T-helper 22 cell (primary cell): ENCODE results near the gene GIPC3.
A peak's percentile ranks its signal among the peaks of the same experiment; 100 is the strongest.

Experiments used
- DNase-seq: peaks from one replicate; pipeline ENCODE4 v3.0.0-alpha.2; 2020; ENCODE audit warnings: low read depth

The GIPC3 gene

GRCh38 chr19:3585301-3586126 lies at the start of gene GIPC3:
TSS of gene GIPC3 (plus strand) at chr19:3585478. CDS start at chr19:3585598, 120 bp downstream.
- no peak for DNase-seq

DNA sequence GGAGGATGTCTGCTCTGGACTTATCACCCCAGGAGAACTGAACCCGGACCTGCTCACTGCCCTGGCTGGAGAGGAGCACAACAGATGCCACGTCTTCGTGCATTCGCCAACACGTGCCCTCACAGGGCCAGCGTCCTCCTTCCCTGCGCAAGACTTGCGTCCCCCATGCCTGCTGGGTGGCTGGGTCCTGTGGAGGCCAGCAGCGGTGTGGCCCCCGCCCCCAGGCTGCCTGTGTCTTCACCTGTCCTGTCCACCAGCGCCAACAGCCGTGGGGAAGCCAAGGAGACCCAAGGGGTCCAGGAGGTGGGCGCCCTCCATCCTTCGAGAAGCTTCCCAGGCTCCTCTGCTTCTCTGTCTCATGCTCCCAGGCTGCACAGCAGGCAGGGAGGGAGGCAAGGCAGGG lies 49.7 kb upstream of the GIPC3 start:
- DNase-seq, result no peak

GRCh38 chr19:3535981-3536380 lies 49.3 kb upstream of the GIPC3 start:
- DNase-seq, result no peak

GRCh38 chr19:3536429-3537100 lies 48.7 kb upstream of the GIPC3 start:
- no peak for DNase-seq

- no peak for DNase-seq
These were observed 48.2 kb upstream of the GIPC3 start for GRCh38 chr19:3537101-3537437.

DNA sequence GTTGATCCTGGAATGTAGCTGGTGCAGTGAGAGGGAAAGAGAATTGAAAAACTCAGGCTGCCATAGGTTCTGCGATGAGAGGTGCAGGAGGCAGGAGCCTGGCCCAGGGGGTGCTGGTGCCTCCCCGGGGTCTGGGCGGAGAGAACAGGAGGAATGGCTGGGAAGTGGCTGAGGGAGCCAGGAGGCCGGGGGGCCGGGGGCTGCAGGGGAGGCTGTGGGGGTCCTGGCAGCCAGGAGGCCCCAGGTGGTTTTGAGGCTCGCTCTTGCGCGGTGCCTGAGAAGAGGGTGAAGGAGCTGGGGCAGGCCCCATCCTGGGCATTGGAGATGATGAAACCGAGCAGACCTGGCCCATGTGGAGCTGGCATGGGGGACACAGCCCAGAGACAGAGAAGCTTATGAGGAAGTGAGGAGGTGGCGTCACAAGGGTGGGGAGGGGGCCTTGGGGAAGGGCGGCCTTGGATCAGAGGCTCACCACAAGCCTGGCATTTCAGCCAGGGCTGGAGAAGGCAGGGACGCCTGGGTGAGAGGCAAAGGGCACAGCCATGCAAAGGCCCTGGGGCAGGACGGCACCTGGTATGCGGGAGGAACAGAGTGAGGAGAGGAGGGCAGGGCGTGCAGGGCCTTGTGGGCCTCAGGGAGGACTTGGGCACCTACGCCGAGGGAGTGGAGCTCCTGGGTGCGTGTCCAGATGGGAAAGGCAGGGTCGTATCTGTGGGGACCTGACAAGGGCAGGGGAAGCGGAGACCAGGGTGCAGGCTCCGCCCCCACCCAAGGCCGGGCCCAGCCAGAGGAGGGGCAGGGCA lies 47.6 kb upstream of the GIPC3 start:
- no peak for DNase-seq

DNA sequence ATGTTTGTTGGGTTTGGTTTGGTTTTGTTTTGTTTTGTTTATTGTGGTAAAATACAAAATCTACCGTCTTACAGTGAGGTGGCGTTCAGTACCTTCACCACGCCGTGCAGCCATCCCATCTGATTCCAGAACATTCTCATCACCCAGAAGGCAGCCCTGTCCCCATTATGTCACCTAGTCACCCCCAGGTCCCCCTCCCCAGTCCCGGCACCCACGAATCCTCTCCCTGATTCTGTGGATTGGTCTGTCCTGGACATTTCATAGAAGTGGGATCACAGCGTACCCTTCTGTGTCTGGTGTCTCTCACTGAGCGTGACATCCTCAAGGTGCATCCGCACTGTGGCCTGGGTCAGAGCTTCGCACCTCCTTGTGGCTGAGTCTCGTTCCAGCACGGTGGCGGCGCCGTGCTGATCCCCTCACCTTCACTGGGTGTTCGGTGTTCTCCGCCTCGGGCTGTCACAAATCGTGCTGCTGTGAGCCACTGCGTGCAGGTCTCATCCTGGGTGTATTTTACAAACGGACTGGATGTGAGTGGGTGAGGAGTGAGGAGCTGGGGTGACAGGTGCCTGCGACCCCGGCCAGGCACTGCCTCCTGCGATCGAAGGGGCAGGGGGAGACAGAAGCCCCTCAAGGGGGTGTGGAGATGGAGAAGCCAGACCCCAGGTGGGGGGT lies 46.9 kb upstream of the GIPC3 start:
- DNase-seq, result no peak

GRCh38 chr19:3538965-3539755 lies 46.1 kb upstream of the GIPC3 start, which contains the start of gene TEKTIP1:
TSS of gene TEKTIP1 (plus strand) at chr19:3539174. CDS start at chr19:3539178, 4 bp downstream.
- no peak for DNase-seq

GRCh38 chr19:3539756-3540118 lies 45.5 kb upstream of the GIPC3 start:
- no peak for DNase-seq

GRCh38 chr19:3543150-3544057 lies 41.9 kb upstream of the GIPC3 start:
- no peak for DNase-seq

DNA sequence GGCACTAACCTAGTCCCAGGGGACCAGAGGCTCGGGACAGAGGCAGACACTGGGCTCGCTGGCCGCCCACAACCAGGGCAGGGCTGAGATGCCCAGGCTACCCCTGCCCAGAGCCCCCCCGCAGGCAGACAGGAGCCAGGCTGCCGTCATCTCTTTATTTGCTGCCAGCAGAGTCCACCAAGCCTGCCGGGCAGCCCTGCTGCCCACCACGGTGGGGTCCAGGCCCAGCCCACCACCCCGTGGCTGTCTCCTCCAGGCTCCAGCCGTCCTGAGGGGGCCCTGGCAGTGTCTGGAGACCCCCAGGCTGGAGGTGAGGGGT lies 41.3 kb upstream of the GIPC3 start:
- no peak for DNase-seq

DNA sequence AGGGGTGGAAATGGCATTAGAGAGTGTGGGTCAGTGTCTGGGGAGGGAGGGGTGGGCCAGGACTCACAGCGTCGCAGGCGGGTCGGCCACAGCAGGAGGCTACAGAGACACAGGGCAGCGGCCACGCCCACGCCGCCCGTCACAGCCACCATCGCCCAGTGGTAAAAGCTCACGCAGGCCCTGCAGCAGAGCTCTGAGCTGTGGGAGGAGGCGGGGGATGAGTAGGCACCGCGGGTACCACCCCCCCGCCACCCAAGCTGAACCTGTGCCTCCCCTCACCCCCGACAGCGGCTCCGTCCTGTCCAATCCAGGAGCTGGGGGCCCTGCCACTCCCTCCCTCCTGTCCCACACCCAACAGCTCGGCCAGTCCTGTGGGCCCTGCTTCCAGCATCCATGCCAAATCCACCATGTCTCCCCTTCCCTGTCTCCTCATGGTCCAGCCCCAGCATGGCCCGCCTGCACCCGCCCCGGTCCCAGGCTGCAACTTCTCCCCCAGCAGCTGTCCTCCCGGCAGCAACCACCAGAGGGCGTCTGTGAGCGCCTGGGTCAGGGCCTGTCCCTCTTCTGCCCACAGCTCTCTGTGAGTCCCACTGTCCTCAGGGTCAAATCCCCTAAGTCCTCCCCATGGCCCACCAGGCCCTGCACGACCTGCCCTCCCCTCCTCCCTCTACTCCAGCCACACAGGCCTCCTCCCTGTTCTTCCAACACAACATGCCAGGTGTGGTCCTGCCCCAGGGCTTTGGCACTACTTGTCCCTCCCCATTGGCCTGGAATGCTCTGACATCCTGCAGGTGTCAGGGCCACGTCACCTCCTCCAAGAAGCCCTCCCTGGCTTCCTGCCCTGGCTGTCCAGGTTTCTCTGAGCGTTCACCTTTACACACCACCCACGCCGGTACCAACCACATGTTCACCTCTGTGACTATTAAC lies 40.3 kb upstream of the GIPC3 start:
- peak; percentile 48 for DNase-seq

DNA sequence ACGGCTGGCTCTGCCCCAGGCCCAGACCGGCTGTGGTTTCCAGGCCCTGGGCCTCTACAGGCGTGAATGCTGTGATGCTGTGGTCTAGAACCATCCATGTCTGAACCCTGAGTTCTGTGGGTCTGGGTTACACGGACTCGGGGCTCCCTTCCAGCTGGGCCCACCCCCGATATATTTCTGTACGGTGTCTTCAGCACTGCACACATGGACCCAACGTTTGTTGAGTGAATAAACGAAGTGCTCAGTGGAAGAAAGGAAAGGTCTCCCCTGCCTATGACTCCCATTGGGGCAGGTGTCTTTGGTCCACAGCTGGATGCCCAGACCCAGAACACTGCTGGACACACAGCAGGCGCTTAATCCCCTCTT lies 39.6 kb upstream of the GIPC3 start:
- no peak for DNase-seq

- no peak for DNase-seq
These were observed 39.2 kb upstream of the GIPC3 start for GRCh38 chr19:3546119-3546518.

GRCh38 chr19:3547301-3547731 lies 38.0 kb upstream of the GIPC3 start:
- no peak for DNase-seq

DNA sequence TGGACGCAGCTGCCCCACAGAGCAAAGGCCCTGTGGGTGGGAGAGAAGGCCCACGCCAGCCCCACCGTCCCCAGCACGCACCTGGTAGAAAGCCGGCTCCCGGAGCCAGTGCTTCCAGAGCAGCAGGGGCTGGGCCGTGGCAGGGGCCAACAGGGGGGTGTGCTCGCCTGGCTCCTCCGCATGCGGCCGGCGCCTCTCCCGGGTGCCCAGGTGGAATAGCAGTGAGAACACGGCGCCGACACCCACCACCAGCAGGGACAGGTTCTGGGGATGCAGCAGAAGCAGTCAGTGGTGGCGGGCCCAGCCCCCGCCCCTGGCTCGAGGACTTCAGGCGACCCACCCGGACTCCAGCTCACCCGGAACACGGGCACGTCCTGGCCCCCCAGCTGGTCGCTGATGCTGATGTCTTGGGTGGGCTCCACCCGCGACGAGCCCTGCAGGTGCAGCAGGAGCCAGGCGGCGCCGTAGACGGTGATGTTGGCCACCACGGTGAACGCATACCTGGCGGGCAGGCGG lies 37.5 kb upstream of the GIPC3 start:
- no peak for DNase-seq

- DNase-seq, result no peak
These were observed 36.7 kb upstream of the GIPC3 start for GRCh38 chr19:3548606-3549005.

DNA sequence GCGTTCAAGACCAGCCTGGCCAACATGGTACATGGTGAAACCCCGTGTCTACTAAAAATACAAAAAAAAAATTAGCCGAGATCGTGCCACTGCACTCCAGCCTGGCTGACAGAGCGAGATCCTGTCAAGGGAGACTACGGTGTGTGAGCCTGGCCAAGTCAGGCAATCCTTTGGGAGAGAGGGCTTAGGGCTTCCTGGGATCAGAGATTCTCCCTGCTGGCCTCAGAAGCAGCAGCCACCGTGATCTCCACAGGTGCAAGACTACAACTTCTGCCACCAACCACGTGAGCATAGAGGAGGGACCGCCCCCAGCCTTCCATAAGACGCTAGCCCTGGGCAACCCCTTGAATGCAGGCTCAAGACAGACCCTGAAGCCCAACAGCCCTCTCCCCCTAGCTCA lies 35.5 kb upstream of the GIPC3 start:
- no peak for DNase-seq
